Calu3 (cell line): Measurements from ENCODE around the gene DLGAP5. TPM values are rescaled to one million over a fixed set of nuclear protein-coding genes. Genes with fewer than 3 reads are reported as not detected.

ENCODE experiments used
- BruUV-seq: library from RNA; stranded (reverse); fragments of 400-500 nt; replicated peaks from 2 replicates; lab custom pipeline; 2021; lab: Mats Ljungman, UMichigan
- CTCF ChIA-PET: fragments of 300-600 bp; sonication (Branson Sonifier 250); formaldehyde crosslinking; loops from one replicate; lab custom pipeline; 2022; ENCODE audit warnings: antibody characterized with exemption; lab: Charles Lee
- DNase-seq: peaks from one replicate; pipeline ENCODE4 v3.0.0; 2022
- H3K27ac Mint-ChIP-seq: one replicate; pipeline ENCODE4 v1.8.0; 2022; ENCODE audit warnings: mixed read lengths; ENCODE audit not compliant: unreplicated experiment
- H3K27me3 Mint-ChIP-seq: one replicate; pipeline ENCODE4 v1.8.0; 2022; ENCODE audit warnings: mixed read lengths; ENCODE audit not compliant: unreplicated experiment
- H3K36me3 Mint-ChIP-seq: one replicate; pipeline ENCODE4 v1.8.0; 2022; ENCODE audit warnings: mild to moderate bottlenecking, moderate library complexity, mixed read lengths; ENCODE audit not compliant: insufficient read depth, unreplicated experiment
- H3K4me1 Mint-ChIP-seq: one replicate; pipeline ENCODE4 v1.8.0; 2022; ENCODE audit warnings: mild to moderate bottlenecking, low read depth, mixed read lengths; ENCODE audit not compliant: unreplicated experiment
- H3K4me3 Mint-ChIP-seq: one replicate; pipeline ENCODE4 v1.8.0; 2022; ENCODE audit warnings: mild to moderate bottlenecking, low read depth, moderate library complexity, mixed read lengths; ENCODE audit not compliant: unreplicated experiment
- H3K9me3 Mint-ChIP-seq: one replicate; pipeline ENCODE4 v1.8.0; 2022; ENCODE audit warnings: low read depth, mixed read lengths; ENCODE audit not compliant: unreplicated experiment
- intact Hi-C: fragments of 100-400 bp; cut with micrococcal nuclease; formaldehyde crosslinking; loops from one replicate; pipeline ENCODE4 v1.10.0; 2022; ENCODE audit not compliant: unreplicated experiment
- total RNA-seq: library from RNA; stranded (reverse); gene quantifications from 2 replicates; pipeline ENCODE4 v1.2.3, GENCODE V29; 2022
- TF ChIP-seq, protein P1 (sequence below): fragments of 200-600 bp; IDR thresholded peaks from one replicate; pipeline ENCODE4 v1.8.0; 2022; ENCODE audit warnings: antibody characterized with exemption; ENCODE audit not compliant: unreplicated experiment

The DLGAP5 gene
- total RNA-seq, 1 experiment from 2014 or later = 54.3 TPM

DNA sequence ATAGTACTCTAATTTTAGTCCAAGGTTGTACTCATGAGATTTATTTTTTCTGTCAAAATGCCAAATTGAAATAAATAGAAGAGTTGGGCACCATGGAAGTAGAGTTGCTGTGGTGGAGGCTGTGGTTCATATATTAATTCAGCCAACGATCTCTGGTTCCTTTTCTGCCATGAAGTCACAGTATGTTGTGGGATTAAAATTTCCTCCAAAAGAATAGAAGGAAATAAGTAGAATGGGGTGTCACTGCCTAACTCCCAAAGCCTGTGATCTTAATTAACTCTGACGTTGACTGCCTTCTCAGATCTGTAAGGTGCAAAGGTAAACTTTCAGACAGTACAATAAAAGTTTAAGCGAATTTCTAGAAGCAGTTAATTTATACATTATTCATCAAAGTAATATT is 42.2 kb upstream of the DLGAP5 start:
- no peak overlapping the region for H3K4me3 Mint-ChIP-seq
- H3K4me1 Mint-ChIP-seq = no peaks in the 10 kb centered on the region
- H3K36me3 Mint-ChIP-seq = no peaks in the 10 kb centered on the region
- H3K9me3 Mint-ChIP-seq = no peaks in the 10 kb centered on the region
- BruUV-seq = no TSS peak
- DNase-seq = no peak
- H3K27ac Mint-ChIP-seq = no peak overlapping the region
- CTCF ChIA-PET = no interaction called here
- TF ChIP-seq, protein P1, sequence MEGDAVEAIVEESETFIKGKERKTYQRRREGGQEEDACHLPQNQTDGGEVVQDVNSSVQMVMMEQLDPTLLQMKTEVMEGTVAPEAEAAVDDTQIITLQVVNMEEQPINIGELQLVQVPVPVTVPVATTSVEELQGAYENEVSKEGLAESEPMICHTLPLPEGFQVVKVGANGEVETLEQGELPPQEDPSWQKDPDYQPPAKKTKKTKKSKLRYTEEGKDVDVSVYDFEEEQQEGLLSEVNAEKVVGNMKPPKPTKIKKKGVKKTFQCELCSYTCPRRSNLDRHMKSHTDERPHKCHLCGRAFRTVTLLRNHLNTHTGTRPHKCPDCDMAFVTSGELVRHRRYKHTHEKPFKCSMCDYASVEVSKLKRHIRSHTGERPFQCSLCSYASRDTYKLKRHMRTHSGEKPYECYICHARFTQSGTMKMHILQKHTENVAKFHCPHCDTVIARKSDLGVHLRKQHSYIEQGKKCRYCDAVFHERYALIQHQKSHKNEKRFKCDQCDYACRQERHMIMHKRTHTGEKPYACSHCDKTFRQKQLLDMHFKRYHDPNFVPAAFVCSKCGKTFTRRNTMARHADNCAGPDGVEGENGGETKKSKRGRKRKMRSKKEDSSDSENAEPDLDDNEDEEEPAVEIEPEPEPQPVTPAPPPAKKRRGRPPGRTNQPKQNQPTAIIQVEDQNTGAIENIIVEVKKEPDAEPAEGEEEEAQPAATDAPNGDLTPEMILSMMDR = no peak
- H3K27me3 Mint-ChIP-seq = peaks cover 45% of the 10 kb centered on the region
- intact Hi-C loops = no loop called here

GRCh38 chr14:55228261-55228660 is 36.9 kb upstream of the DLGAP5 start:
- no peaks in the 10 kb centered on the region for H3K9me3 Mint-ChIP-seq
- TF ChIP-seq, protein P1 = no peak
- CTCF ChIA-PET = interaction anchor here (0.6 kb wide), 1 partner anchor 52 kb away, joined by 3 read pairs; no protein-coding TSS in a partner anchor

GRCh38 chr14:55223364-55223763 is 32.0 kb upstream of the DLGAP5 start:
- Mint-ChIP-seq H3K4me1 (peaks cover 10% of the 10 kb centered on the region), H3K9me3 (no peaks in the 10 kb centered on the region), H3K36me3 (no peaks in the 10 kb centered on the region), H3K27me3 (no peaks in the 10 kb centered on the region), H3K4me3 (no peak overlapping the region), H3K27ac (no peak overlapping the region)
- DNase-seq = no peak
- no TSS peak for BruUV-seq
- TF ChIP-seq, protein P1 = no peak
- CTCF ChIA-PET = interaction anchor here (0.9 kb wide), 1 partner anchor 172 kb away, joined by 3 read pairs; the partner anchor contains the start of gene MAPK1IP1L
- intact Hi-C loops = no loop called here

More at GRCh38 chr14:55228261-55228660, 36.9 kb upstream of the DLGAP5 start:
- DNase-seq = no peak
- H3K27ac Mint-ChIP-seq = no peak overlapping the region
- H3K4me1 Mint-ChIP-seq = no peaks in the 10 kb centered on the region
- BruUV-seq = no TSS peak
- intact Hi-C loops = no loop called here
- no peaks in the 10 kb centered on the region for H3K36me3 Mint-ChIP-seq
- H3K27me3 Mint-ChIP-seq = peaks cover 17% of the 10 kb centered on the region
- H3K4me3 Mint-ChIP-seq = no peak overlapping the region

DNA sequence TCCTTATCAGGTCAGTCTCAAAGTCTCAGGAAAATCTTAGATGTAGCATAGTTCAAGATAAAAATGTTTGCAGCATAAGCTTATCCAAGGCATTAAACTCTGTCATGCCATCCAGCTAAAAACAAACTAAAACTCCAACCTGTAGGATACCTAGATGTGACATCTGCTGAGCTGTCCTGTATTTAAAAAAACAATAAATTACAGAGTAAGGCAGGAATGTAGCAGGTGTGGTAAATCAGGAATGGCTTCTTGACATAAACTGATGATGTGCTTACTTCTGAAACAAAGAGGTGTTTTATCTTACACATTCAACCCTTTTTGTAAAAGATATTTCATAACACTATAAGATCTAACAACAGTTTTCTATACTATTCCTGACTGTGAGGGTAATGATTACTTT is 30.6 kb upstream of the DLGAP5 start:
- H3K4me3 Mint-ChIP-seq = no peak overlapping the region
- no peaks in the 10 kb centered on the region for H3K36me3 Mint-ChIP-seq
- no peaks in the 10 kb centered on the region for H3K9me3 Mint-ChIP-seq
- H3K27me3 Mint-ChIP-seq = no peaks in the 10 kb centered on the region
- CTCF ChIA-PET = interaction anchor here (1.0 kb wide), 1 partner anchor 9 kb away, joined by 3 read pairs; no protein-coding TSS in a partner anchor
- H3K4me1 Mint-ChIP-seq = peaks cover 10% of the 10 kb centered on the region
- no peak overlapping the region for H3K27ac Mint-ChIP-seq
- no TSS peak for BruUV-seq
- TF ChIP-seq, protein P1 = no peak
- intact Hi-C loops = no loop called here
- DNase-seq = no peak
